HTERT RPE-1 (cell line): ENCODE results near the gene CYB5B.

ENCODE experiments used
- in situ Hi-C: fragments of 300-500 bp; cut with MboI; formaldehyde crosslinking; loops from 4 replicates; pipeline ENCODE4 v1.14.3; 2020; ENCODE audit warnings: low sequenced_read_pairs

CYB5B gene

DNA sequence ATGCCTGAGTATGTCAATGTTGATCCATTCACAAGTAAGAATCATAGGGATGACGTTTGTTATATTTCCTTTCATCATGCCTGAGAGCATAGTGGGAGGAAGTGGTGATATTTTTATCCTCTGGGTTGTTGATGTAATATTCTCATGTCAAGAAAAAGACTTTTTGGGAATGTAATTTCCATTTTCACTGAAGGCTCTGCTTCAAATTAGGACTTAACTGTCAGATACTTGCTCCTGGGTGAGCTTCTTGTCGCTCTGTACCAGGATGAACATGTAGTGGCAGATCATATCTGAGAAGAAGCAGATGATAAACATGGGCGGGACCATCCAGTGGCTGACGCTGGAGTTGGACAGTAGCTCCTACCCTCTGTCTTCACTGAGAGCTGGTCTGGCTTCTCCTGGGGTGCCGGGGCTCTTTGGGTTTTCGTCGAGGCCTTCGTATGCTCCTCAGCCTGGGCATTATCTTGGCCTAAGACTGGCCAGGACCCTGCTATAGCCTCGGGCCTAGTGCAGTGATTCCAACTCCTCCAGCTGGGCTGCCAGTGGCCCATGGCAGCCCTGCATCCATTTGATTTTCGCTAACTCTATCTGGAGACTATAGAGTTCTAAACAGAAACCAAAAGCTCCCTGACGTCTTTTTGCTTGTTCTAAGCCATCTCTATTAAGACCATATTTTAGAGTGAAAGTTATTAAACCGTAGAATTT is 19.7 kb downstream of the CYB5B start:
- in situ Hi-C loops, result no loop called here

DNA sequence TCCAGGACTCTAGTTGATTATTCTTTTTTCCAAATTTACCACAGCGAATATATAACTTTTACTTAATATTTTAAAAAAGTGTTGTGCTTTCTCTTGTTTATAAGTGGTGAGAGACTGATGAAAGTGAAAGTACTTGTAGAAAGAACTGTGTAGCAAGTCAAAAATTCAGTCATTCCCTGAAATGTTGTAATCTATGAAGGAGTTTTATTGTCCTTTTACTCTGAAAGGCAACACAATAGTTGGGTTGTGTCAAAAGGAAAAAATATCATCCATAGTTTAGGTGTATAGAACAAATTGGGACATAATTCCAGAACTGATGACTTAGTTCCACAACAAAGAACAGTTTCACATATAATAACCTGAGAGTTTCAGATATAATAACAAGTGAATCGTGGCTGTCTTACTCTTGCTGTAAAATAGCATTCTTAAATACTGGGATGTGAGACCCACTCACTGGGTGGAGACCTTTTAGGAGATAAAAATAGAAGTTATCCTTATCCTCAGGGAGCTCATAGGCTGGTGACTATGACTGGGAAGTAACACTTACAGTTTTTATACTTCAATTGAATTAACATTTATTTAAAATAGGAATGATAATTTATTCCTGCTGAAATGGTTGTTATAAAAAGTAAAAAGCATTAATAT is 20.6 kb downstream of the CYB5B start:
- in situ Hi-C loops, result no loop called here

DNA sequence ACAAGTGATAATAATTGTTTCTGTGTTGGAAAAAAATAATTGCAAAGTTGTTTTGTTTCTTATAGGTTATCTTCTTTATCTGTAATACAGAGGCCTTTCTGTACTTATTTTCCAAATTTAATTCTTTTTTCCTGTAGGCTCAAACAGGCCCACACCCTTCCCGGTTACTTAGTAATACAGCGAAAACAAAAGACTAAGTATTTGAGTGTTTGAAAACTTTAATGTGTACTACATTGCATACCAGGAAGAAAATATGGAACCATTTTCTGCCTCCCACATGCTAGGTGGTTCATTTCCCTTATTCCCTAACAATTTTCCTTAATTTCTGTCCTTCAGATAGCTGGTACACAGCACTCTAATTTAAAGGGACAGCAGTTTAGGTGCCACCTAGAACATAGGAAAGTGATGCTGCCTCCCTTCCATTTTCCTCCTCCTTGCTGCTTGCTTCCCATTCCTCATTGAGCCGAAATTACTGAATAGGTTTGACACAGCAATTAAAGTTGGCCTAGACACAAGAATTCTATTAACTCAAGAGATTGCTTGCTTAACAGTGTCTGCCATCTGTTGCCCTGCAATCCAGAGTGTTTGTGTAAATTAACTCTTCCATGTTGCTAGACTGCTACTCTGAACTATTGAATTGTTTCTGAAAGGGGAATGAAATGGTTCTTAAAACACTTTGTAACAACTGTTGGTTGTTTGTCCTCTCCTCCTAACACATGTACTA is 24.2 kb downstream of the CYB5B start:
- in situ Hi-C loops, result no loop called here

DNA sequence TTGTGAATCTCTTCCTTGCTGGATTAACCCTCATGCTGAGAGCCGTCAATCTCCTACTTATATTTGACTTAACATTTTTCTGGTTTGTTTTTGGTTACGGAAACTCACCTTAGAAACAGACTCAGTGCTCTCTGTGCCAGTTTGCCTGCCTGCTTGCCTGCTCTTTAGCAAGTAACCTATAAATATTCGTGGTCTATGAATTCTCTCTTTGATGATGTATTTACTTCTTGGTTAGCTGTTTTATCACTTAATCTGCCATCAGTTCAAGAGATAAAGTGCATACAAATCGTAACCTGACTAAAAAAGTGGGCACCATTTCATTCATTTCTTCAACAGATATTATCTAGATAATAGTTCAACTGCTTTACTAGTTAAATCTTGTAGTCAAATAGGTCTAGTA is 26.7 kb downstream of the CYB5B start:
- in situ Hi-C loops, result no loop called here

DNA sequence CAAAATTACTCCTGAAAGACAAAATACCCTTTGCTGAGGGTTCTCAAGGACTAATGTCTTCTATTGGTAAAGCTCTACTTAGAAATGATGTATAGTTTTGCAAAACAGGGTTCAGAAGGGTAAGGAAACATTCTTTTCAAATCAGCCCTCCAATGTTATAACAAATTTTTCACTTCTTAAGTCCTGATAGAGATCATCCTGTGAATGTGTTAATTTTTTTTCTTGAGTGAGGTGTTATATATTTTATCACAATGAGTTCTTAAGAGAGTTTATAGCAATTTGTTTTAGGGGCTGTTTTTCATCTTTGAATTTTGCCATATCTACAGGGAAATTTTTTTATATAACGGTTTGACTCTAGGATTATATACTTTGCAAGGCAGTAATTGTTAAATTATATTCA is 29.5 kb downstream of the CYB5B start:
- in situ Hi-C loops, result no loop called here

DNA sequence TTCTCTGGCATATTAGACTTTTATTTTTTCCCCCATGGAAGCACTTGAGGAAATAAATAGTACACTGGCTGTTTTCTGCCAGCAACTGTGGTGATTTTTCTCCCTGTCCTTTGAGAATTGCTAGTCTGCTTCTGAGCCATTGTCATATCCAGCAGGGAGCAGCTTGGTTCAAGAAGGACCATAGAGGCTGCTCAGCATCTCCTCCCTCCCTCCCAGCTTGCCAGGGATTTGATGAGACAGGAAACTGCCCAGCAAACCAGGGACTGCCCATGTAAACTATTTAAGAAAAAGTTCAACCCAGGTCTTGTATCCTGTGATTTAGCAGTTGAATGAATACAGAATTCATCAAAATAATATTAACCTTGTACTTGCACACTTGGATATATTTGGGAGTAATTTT is 39.5 kb downstream of the CYB5B start:
- in situ Hi-C loops, result no loop called here

DNA sequence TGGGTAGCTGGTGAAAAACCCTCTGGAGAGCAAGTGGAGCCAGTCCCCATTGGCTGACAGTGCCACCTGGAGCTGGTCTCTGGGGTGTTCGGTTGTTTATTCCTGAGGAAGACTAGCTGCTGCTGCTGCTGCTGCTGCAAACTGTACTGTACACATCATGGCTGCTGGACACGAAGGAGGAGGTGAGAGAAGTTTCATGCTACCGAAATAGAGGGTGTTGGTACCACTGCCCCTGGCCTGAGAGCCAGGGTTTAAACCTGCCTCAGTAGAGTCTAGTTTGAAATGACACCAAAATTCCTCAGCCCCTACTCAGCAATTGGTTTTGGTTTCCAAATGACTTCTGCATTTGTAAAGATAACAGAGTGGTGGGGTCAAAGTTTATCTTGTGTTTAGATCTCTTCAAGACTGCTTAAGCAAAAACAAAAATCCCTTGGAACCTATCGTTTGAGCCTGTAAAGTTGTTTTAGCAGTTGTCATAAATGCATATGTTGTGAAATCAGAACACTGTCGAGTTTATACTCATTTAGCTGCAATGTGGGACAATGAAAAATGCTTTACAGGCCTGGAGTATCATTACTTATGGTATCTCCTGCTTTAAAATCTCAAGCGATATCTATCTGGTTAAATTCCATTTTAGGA is 40.8 kb downstream of the CYB5B start:
- in situ Hi-C loops, result no loop called here

DNA sequence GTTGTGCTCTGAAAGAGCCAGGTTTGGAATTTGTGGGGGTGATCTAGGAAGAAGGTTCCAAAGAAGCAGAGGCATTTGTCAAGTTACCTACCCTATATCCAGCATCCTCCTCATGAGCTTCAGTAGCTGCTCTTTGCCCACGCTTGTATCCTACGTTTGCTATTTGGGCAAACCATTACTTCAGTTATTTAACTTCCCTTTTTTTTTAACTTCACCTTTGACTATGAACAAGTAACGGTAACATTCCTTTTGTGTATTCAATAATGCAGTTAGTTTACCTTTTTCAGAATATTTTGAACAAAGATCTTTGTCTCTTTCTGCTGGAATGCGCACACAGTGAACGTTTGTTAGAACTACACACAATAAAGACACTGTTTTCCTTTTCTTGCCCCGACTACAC is 41.5 kb downstream of the CYB5B start:
- in situ Hi-C loops, result no loop called here

DNA sequence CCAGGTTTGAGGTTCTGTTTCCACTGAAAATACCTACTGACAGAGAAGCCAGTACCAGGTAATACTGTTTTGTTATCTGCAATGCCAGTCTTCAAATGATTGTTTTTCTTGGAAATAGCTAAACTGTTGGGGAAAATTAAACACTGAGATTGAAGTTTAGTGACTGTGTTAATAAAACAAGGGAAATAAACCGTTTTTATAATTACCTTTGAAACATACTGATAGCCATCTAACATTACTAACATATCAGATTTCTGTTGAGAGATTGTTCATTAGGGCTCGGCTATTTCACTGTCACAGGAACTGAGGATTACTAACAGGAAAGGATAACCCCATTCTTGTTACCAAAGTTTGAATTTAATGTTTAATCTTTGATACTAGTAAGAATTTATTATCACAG is 42.1 kb downstream of the CYB5B start:
- in situ Hi-C loops, result no loop called here

DNA sequence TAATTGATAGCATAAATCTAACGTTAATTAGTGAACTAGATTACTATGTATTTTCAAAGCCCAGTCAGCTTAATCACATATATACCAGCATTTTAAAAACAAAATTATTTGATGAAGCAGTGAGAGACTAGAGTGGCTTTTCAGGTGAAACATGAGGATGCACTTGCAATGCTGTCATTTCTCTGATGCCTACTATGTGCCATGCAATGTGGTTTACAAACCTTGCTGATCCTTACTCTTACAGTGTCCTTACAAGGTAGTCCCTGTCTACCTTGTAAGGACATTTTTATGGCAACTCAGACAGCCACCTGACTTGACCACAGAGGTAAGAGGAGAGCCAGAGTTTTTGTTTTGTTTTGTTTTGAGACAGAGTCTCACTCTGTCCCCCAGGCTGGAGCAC is 42.7 kb downstream of the CYB5B start:
- in situ Hi-C loops, result no loop called here

DNA sequence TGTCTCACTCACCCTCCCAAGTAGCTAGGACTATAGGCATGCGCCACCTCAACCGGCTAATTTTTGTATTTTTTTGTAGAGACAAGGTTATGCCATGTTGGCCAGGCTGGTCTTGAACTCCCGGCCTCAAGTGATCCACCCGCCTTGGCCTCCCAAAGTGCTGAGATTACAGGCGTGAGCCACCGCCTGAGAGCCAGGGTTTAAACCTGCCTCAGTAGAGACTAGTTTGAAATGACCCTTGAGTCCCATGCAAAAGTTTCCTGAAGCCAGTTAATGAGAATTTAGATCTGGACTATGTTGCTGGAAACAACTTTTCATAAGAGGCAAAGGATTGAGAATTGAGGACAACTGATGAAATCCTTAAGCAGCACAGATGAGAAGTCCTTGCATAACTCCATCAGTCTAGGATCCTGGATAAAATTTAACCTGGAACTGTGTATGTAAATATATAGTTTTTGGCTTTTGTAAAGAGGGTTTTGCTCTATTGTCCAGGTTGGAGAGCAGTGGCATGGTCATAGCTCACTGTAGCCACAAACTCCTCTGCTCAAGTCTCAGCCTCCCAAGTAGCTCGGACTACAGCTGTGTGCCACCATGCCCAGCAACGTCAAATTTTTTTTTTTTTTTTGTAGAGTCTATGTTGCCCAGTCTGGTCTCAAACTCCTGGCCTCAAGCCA is 43.2 kb downstream of the CYB5B start:
- in situ Hi-C loops, result no loop called here

DNA sequence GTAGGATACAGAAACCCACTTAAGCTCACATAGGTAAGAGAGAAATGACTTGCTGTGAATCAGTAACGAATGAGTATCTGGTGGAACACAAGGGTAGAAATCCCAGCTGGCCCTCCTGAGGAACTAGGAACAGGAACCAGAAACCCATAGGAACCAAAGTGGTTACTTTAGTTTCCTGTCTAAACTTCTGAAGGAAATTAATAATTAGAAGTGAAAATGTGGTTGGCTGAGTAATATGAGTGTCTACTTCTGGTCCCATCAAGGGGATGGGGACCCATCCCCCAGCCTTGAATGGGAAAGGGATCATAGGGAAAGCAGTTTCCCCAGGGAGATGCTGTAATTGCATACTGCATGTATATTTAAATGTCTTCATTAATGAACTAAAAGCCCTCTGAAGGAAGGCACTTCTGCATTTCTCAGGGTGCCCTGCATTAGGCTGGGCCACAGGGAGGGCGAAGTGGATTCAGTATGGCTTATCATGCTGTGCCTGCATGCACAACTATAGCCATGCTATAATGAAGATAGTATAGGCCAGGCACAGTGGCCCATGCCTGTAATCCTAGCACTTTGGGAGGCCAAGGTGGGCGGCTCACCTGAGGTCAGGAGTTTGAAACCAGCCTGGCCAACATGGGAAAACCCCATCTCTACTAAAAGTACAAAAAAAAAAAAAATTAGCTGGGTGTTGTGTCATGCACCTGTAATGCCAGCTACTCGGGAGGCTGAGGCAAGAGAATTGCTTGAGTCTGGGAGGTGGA is 45.6 kb downstream of the CYB5B start:
- in situ Hi-C loops, result no loop called here

DNA sequence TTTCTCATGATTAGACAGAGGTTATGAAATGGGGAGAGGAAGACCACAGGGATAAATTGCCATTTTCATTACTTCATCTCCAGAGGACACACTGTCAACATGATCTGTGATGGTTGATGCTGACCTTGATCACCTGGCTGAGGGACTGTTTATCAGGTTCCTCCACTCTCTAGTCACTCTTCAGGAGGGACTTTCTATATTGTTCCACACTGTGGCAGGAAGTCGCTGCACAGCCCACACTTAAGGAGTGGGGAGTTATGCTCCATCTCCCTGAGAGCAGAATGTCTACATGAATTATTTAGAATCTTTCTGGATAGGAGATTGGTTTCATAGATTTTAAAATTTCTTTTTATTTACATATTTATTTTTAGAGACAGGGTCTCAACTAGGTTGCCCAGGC is 46.7 kb downstream of the CYB5B start:
- in situ Hi-C loops, result no loop called here

DNA sequence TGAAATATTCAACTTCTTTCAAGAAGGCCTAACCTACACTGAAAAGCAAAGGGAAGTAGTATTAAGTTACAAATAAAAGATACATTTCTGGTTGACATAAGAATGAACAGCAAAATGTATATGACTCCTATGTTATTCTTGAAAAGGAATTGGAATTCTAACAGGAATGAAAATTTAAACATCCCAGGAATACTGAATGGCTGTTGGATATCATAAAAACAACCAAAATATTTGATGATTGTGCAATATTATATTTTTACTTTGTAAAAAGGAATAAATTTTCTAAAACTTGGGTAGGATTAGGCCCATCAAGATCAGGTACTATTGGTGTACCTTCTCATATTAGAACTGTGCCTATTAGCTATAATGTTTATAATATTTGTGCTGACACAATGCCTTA is 50.0 kb downstream of the CYB5B start:
- in situ Hi-C loops, result no loop called here

DNA sequence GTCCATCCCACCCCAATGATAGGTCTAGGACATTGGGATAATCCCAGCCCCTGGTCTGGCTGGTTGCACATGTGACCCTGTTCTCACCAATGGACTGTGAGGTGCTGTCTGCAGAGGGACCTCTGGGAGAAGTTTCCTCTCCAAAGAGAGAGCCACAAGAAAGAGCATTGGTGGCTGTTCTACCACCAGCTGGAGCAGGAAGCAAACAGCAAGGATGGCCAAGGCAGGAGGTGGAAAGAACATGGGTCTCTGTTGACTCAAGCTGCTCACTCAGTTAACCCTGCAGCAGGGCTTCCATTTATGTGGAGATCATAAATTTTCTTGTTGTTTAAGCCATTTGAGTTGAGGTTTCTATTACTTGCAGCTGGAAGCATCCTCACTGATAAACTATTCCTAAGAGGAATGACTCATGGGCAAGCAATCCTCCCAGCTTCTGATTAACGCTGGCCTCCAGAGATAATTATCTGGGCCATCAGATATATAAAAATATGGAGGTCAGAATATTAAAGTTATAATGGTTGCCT is 52.6 kb downstream of the CYB5B start:
- in situ Hi-C loops, result no loop called here

DNA sequence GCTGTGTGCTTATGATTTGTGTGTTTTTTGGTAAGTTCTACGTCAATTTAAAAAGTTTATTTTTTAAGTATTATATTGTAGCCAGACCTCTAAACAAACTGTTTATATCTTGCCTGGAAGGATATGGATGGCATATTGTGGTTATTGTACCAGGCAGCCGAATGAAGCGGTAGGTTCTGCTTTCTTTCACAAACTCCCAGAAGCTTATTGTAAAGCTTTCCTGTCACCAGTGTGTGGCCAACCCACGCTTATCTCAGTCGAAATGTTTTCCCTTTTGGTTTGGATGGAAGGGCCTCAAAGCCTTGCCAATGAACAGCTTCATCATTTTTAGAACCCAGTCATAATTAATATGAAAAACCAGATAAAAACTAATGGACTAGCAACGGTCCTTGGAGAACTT is 53.1 kb downstream of the CYB5B start:
- in situ Hi-C loops, result no loop called here

DNA sequence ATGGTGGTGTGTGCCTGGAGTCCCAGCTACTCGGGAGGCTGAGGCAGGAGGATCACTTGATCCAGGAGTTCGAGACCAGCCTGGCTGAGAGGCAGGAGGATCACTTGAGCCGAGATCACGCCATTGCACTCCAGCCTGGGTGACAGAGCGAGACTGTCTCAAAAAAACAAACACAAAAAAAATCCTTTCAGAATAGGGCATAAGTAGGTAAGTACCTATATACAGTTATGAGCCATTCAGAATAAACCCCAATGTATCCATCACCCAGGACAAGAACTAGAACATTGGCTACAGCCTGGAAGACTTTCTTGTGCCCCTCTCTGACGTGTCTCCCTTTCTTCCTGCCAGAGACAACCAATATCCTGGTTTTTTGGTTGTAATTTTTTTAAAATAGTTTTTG is 54.3 kb downstream of the CYB5B start:
- in situ Hi-C loops, result no loop called here

DNA sequence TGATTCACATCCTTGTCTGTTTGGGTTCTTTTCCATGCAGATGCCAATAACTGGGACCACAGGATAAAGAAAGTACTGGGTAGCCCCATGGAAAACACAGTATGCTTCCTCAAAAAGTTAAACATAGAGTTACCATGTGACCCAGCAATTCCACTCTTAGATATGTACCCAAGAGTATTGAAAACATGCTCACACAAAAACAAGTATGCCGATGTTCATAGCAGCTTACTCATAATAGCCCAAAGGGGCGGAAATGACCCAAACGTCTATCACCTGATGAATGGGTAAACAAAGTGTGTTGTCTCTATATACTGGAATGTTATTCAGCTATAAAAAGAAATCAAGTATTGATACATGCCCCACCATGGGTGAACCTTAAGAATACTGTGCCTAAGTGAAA is 55.4 kb downstream of the CYB5B start:
- in situ Hi-C loops, result no loop called here

DNA sequence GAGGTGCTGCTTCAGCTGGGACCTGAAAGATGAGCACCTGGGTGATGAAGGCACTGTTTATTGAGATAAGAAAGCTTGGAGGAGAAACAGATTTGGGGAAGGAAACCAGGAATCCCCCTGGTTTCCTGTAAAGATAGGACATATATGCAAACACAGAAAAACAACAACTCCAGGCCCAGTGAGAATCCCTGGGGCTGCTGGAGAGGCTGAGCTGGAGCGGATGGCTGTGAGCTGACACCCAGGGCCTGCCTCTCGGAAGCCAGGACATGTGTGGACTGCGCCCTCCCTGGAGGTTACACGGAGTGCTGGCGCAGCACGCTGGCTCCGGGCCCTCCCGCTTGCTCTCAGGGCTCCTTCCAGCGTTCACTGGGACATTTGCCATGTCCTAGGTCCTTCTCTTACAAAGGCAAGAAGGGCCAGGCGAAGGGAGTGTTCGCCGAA is 57.5 kb downstream of the CYB5B start:
- in situ Hi-C loops, result no loop called here

DNA sequence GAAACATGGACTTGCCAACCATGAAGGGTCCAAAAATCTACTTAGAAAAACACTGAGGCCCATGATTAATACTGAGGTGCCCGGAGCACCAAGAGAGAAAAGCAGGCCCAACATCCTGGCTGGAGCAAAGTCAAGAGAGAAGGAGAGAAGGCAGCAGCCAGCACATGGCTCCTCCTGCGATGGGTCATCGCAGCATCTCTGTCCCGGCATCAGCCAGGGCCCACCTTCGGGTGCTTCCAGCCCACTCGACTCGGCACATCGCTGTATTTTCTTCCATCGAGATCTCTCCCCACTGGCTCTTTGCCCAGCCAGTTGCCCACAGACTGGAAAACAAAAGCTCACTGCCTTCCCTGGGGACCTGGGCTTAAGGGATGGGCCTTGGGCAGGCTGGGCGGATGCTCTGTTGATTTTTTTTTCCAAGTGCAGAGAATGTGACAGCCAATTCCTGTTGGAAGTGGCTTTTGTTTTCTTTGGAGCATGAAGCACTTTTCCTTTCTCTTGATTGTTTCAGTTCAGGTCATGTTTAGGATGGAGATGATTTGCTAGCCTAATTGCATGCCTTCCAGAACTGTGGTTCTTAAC is 58.1 kb downstream of the CYB5B start:
- in situ Hi-C loops, result no loop called here
